ENCODE measurements around the gene DUSP7. TPM values are rescaled to one million over a fixed set of nuclear protein-coding genes. Genes with fewer than 3 reads are reported as not detected.

The DUSP7 gene
- polyA plus RNA-seq, 1 of the 3 experiments (the other 2 are of a cell fraction) = 25.8 TPM

DNA sequence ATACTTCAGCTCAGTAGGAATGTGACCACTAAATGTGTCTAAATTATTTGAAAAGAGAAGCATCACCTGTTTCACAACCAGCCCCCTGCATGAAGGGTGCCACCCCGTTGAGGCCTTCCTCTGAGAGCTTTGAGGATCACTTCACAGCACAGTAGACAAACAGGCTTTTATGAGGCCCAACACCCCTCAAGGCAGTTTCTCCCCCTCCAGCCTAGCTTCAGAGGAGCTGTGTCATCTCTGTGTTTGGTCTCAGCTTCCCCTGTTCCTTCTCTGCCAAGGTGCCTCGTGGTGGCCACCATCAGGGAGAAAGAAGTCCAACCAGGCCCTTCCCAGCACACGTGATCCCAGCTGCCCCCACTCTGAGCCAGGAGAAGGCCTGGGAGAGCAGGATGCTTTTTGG lies 21.6 kb upstream of the DUSP7 start:
- H3K79me2 ChIP-seq (ENCODE audit: insufficient read depth) = no peaks in the 10 kb centered on the region
- ChIA-PET CTCF (interaction anchor here (1.0 to 2.0 kb wide), 4 partner anchors 9 to 359 kb away, joined by 3 to 8 read pairs (median 4); no protein-coding TSS in a partner anchor), POLR2A (interaction anchor here (0.7 kb wide), 1 partner anchor 9 kb away, joined by 3 read pairs; no protein-coding TSS in a partner anchor)
- no peak for DNase-seq
- H3K9ac ChIP-seq = no peak overlapping the region
- no peaks in the 10 kb centered on the region for H3F3A ChIP-seq (replicated peaks; ENCODE audit: insufficient read depth)
- H3K9me3 ChIP-seq = no peaks in the 10 kb centered on the region
- H3K4me1 ChIP-seq (ENCODE audit: control insufficient read depth in 1 of 2, insufficient read depth in 2 of 2, low read depth in 1 of 2, low read length in 1 of 2) = peaks cover 0 to 23% of the 10 kb centered on the region in 2 experiments; a peak in 1 of 4 replicates
- 92% methylated on average over 2 of the region's 3 CpGs for WGBS (ENCODE audit: low lambda C conversion rate)
- peak overlapping the region in 1 of 2 experiments; percentile 34; a peak in 1 of 4 replicates for H3K27ac ChIP-seq (ENCODE audit: low read depth in 2 of 2, low read length in 1 of 2)
- H3K9me2 ChIP-seq = no peaks in the 10 kb centered on the region
- H3K36me3 ChIP-seq (replicated peaks in 1 of 2; ENCODE audit: control insufficient read depth in 1 of 2, insufficient read depth in 2 of 2, low read length in 1 of 2) = peaks cover 0 to 3% of the 10 kb centered on the region in 2 experiments
- no peaks in the 10 kb centered on the region for H3K27me3 ChIP-seq (ENCODE audit: insufficient read depth)
- TF ChIP-seq RCOR1 (IDR thresholded peaks at IDR 0.05; ENCODE audit: low read length) = no peak
- TF ChIP-seq, protein P1, sequence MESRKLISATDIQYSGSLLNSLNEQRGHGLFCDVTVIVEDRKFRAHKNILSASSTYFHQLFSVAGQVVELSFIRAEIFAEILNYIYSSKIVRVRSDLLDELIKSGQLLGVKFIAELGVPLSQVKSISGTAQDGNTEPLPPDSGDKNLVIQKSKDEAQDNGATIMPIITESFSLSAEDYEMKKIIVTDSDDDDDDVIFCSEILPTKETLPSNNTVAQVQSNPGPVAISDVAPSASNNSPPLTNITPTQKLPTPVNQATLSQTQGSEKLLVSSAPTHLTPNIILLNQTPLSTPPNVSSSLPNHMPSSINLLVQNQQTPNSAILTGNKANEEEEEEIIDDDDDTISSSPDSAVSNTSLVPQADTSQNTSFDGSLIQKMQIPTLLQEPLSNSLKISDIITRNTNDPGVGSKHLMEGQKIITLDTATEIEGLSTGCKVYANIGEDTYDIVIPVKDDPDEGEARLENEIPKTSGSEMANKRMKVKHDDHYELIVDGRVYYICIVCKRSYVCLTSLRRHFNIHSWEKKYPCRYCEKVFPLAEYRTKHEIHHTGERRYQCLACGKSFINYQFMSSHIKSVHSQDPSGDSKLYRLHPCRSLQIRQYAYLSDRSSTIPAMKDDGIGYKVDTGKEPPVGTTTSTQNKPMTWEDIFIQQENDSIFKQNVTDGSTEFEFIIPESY (IDR thresholded peaks at IDR 0.05; ENCODE audit: borderline replicate concordance, low read depth) = no peak
- TF ChIP-seq MXI1 (IDR thresholded peaks at IDR 0.05; ENCODE audit: low read depth, low read length) = no peak
- no peak for TF ChIP-seq CHD2 (IDR thresholded peaks at IDR 0.05; ENCODE audit: low read length, partially characterized antibody)
- TF ChIP-seq, protein P2, sequence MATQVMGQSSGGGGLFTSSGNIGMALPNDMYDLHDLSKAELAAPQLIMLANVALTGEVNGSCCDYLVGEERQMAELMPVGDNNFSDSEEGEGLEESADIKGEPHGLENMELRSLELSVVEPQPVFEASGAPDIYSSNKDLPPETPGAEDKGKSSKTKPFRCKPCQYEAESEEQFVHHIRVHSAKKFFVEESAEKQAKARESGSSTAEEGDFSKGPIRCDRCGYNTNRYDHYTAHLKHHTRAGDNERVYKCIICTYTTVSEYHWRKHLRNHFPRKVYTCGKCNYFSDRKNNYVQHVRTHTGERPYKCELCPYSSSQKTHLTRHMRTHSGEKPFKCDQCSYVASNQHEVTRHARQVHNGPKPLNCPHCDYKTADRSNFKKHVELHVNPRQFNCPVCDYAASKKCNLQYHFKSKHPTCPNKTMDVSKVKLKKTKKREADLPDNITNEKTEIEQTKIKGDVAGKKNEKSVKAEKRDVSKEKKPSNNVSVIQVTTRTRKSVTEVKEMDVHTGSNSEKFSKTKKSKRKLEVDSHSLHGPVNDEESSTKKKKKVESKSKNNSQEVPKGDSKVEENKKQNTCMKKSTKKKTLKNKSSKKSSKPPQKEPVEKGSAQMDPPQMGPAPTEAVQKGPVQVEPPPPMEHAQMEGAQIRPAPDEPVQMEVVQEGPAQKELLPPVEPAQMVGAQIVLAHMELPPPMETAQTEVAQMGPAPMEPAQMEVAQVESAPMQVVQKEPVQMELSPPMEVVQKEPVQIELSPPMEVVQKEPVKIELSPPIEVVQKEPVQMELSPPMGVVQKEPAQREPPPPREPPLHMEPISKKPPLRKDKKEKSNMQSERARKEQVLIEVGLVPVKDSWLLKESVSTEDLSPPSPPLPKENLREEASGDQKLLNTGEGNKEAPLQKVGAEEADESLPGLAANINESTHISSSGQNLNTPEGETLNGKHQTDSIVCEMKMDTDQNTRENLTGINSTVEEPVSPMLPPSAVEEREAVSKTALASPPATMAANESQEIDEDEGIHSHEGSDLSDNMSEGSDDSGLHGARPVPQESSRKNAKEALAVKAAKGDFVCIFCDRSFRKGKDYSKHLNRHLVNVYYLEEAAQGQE (IDR thresholded peaks at IDR 0.05; ENCODE audit: low read depth, low read length) = no peak
- no peak for TF ChIP-seq TEAD4 (IDR thresholded peaks at IDR 0.05; ENCODE audit: borderline replicate concordance, insufficient read depth)
- TF ChIP-seq EP300 (IDR thresholded peaks at IDR 0.05; ENCODE audit: borderline replicate concordance in 1 of 2, low read depth in 1 of 2, low read length in 1 of 2) = no peak
- TF ChIP-seq TAF1 (IDR thresholded peaks at IDR 0.05; ENCODE audit: borderline replicate concordance, low read depth, low read length) = no peak
- no peak for TF ChIP-seq FOXM1 (IDR thresholded peaks at IDR 0.05; ENCODE audit: low read depth)
- TF ChIP-seq POLR2AphosphoS5 (IDR thresholded peaks at IDR 0.05; ENCODE audit: low read depth, low read length) = no peak
- no peak for TF ChIP-seq RAD21 (IDR thresholded peaks at IDR 0.05; ENCODE audit: low read length)
- no peak for TF ChIP-seq RXRA (IDR thresholded peaks at IDR 0.05; ENCODE audit: borderline replicate concordance, low read depth)
- no peak for TF ChIP-seq GABPA (IDR thresholded peaks at IDR 0.05; ENCODE audit: low read depth)
- TF ChIP-seq EZH2phosphoT487 (IDR thresholded peaks at IDR 0.05; ENCODE audit: borderline replicate concordance, low read depth) = no peak
- no peak for TF ChIP-seq JUND (IDR thresholded peaks at IDR 0.05)
- TF ChIP-seq, protein P3, sequence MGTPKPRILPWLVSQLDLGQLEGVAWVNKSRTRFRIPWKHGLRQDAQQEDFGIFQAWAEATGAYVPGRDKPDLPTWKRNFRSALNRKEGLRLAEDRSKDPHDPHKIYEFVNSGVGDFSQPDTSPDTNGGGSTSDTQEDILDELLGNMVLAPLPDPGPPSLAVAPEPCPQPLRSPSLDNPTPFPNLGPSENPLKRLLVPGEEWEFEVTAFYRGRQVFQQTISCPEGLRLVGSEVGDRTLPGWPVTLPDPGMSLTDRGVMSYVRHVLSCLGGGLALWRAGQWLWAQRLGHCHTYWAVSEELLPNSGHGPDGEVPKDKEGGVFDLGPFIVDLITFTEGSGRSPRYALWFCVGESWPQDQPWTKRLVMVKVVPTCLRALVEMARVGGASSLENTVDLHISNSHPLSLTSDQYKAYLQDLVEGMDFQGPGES (IDR thresholded peaks at IDR 0.05; ENCODE audit: low read depth, low read length) = no peak
- no peak for TF ChIP-seq TCF12 (IDR thresholded peaks at IDR 0.05)
- no peak for TF ChIP-seq NFIC (IDR thresholded peaks at IDR 0.05; ENCODE audit: borderline replicate concordance)
- no peak overlapping the region for H3K4me2 ChIP-seq
- no peak overlapping the region for H2AFZ ChIP-seq (ENCODE audit: low read depth)
- no peak overlapping the region for H3K4me3 ChIP-seq (ENCODE audit: low read depth in 2 of 2, low read length in 1 of 2)
- no peaks in the 10 kb centered on the region for H4K20me1 ChIP-seq (ENCODE audit: insufficient read depth)
